Keratinocyte (primary cell): ENCODE results near the gene GABRB1.

ENCODE experiments used
- EZH2 ChIP-seq: IDR thresholded peaks from one replicate; pipeline ENCODE4 v1.6.1; 2012; ENCODE audit warnings: inconsistent platforms, mild to moderate bottlenecking, low read length, moderate library complexity
- TF ChIP-seq, protein P1 (sequence below), 3 experiments: IDR thresholded peaks in 1 of 3; conservative IDR thresholded peaks in 1 of 3; optimal IDR thresholded peaks in 1 of 3; 2 replicates in 2 of 3; 3 replicates in 1 of 3; pipeline versions ENCODE3 to v1.5.1; 2011; ENCODE audit warnings: low read length in 3 of 3, mild to moderate bottlenecking in 3 of 3, moderate library complexity in 2 of 3, control low read depth in 1 of 3, inconsistent platforms in 1 of 3; ENCODE audit not compliant: insufficient read depth in 2 of 3; ENCODE audit errors: extremely low read depth in 1 of 3

DNA sequence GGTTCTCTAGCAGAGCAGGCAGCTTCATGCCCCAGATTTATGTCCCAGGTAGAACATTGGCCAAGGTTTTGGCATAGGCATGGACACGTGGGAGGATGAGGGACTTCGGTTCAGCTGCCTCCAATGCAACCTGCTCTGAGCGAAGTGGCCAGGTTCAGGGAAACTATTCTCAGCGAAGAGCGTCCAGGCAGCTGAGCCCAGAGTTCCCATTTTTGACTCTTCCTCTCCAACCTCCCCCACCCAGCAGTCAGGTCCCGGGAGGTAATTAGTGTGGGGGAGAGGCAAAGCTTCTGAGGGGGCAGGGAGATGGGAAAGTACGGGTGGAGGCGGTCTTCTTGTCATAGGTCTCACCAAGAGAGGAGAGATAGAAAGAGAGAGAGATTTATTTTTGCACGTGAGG is 39.0 kb upstream of the GABRB1 start:
- TF ChIP-seq, protein P1, sequence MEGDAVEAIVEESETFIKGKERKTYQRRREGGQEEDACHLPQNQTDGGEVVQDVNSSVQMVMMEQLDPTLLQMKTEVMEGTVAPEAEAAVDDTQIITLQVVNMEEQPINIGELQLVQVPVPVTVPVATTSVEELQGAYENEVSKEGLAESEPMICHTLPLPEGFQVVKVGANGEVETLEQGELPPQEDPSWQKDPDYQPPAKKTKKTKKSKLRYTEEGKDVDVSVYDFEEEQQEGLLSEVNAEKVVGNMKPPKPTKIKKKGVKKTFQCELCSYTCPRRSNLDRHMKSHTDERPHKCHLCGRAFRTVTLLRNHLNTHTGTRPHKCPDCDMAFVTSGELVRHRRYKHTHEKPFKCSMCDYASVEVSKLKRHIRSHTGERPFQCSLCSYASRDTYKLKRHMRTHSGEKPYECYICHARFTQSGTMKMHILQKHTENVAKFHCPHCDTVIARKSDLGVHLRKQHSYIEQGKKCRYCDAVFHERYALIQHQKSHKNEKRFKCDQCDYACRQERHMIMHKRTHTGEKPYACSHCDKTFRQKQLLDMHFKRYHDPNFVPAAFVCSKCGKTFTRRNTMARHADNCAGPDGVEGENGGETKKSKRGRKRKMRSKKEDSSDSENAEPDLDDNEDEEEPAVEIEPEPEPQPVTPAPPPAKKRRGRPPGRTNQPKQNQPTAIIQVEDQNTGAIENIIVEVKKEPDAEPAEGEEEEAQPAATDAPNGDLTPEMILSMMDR (optimal IDR thresholded peaks at IDR 0.05 in 1 of 3, IDR thresholded peaks at IDR 0.05 in 1 of 3, conservative IDR thresholded peaks at IDR 0.05 in 1 of 3; ENCODE audit: extremely low read depth in 1 of 3, insufficient read depth in 2 of 3, low read length in 3 of 3), result no peak
- no peak for TF ChIP-seq EZH2
